Measurements from ENCODE around the gene ELAVL2.

DNA sequence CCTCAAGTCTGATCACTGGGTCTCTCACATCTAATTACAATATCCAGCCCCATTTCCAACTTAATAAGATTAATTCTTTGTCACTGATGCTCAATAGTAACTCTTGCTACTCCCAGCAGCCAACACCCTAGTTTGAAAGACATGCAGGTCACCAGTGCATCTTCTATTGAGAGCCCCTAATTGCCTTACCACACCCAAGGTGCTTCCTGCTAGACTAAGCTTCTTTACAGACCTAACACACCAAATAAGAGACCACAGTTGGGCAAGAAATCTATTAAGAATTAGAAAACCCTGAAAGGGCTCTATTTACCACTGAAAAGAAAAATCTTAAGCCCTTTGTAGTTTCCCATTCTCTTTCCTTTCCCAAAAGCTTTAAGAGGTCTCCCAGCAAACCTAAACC lies 26.5 kb downstream of the ELAVL2 start:
- TF ChIP-seq, protein P1, sequence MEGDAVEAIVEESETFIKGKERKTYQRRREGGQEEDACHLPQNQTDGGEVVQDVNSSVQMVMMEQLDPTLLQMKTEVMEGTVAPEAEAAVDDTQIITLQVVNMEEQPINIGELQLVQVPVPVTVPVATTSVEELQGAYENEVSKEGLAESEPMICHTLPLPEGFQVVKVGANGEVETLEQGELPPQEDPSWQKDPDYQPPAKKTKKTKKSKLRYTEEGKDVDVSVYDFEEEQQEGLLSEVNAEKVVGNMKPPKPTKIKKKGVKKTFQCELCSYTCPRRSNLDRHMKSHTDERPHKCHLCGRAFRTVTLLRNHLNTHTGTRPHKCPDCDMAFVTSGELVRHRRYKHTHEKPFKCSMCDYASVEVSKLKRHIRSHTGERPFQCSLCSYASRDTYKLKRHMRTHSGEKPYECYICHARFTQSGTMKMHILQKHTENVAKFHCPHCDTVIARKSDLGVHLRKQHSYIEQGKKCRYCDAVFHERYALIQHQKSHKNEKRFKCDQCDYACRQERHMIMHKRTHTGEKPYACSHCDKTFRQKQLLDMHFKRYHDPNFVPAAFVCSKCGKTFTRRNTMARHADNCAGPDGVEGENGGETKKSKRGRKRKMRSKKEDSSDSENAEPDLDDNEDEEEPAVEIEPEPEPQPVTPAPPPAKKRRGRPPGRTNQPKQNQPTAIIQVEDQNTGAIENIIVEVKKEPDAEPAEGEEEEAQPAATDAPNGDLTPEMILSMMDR (conservative IDR thresholded peaks at IDR 0.05; ENCODE audit: low read depth, low read length): no peak
- no peak for TF ChIP-seq EZH2 (IDR thresholded peaks at IDR 0.05; ENCODE audit: borderline replicate concordance, low read depth, low read length, poor library complexity, severe bottlenecking)
